DMS153 treated with DMSO at 0.1 percent for 48 hours (cell line): ENCODE results near the gene TBX5.

Experiments
- DNase-seq: peaks from one replicate; lab custom pipeline; 2025; ENCODE audit not compliant: unreplicated experiment; lab: John Stamatoyannopoulos, UW

TBX5 gene

GRCh38 chr12:114327765-114328164 is 78.2 kb downstream of the TBX5 start:
- no peak for DNase-seq

- DNase-seq: no peak
Measured at GRCh38 chr12:114321524-114321923, 84.4 kb downstream of the TBX5 start.

GRCh38 chr12:114320968-114321367 is 85.0 kb downstream of the TBX5 start:
- no peak for DNase-seq

- DNase-seq: no peak
Measured at GRCh38 chr12:114320101-114320500, 85.8 kb downstream of the TBX5 start.

GRCh38 chr12:114319422-114319821 is 86.5 kb downstream of the TBX5 start:
- no peak for DNase-seq

- DNase-seq: no peak
Measured at GRCh38 chr12:114318984-114319383, 87.0 kb downstream of the TBX5 start.

GRCh38 chr12:114316076-114316475 is 89.9 kb downstream of the TBX5 start:
- no peak for DNase-seq

- DNase-seq: no peak
Measured at GRCh38 chr12:114314974-114315720, 90.8 kb downstream of the TBX5 start.

GRCh38 chr12:114314403-114314802 is 91.5 kb downstream of the TBX5 start:
- DNase-seq: no peak

- no peak for DNase-seq
Measured at GRCh38 chr12:114313910-114314309, 92.0 kb downstream of the TBX5 start.

- DNase-seq: no peak
Measured at GRCh38 chr12:114311974-114312373, 94.0 kb downstream of the TBX5 start.

GRCh38 chr12:114306646-114307045 is 99.3 kb downstream of the TBX5 start:
- DNase-seq: no peak

GRCh38 chr12:114305446-114305845 is 100.5 kb downstream of the TBX5 start:
- DNase-seq: no peak
